Kidney (tissue), 14 donors: ENCODE measurements around the gene FAM151A. TPM values are rescaled to one million over a fixed set of nuclear protein-coding genes. Genes with fewer than 3 reads are reported as not detected.

Source experiments
- DNase-seq, 5 donors: peaks; one replicate each; pipeline ENCODE4 v3.0.0-alpha.2; 2013 to 2020
- FAIRE-seq: peaks from 2 replicates; lab custom pipeline; 2012; peaks lifted over from hg19 to GRCh38; lab: Jason Lieb, UNC
- H3K27ac ChIP-seq, 2 donors: one replicate each; pipeline ENCODE4 v1.7.0; 2013; ENCODE audit warnings: low read depth in 2 of 2, low read length in 2 of 2, inconsistent platforms in 1 of 2
- H3K27me3 ChIP-seq: one replicate; pipeline ENCODE4 v1.7.1; 2013; ENCODE audit warnings: low read length, inconsistent platforms; ENCODE audit not compliant: control insufficient read depth, insufficient read depth
- H3K36me3 ChIP-seq, 3 donors: one replicate each; pipeline versions ENCODE4 v1.7.0 to v1.7.1; 2013; ENCODE audit warnings: low read length in 3 of 3, control low read depth in 1 of 3, inconsistent platforms in 1 of 3; ENCODE audit not compliant: insufficient read depth in 3 of 3, control insufficient read depth in 2 of 3
- H3K4me1 ChIP-seq, 3 donors: one replicate each; pipeline versions ENCODE4 v1.7.0 to v1.7.1; 2013; ENCODE audit warnings: low read length in 3 of 3, inconsistent platforms in 1 of 3, low read depth in 1 of 3; ENCODE audit not compliant: control insufficient read depth in 2 of 3, insufficient read depth in 2 of 3
- H3K4me3 ChIP-seq, 3 donors: one replicate each; pipeline versions ENCODE4 v1.7.0 to v1.8.1; 2013; ENCODE audit warnings: low read length in 3 of 3, control low read depth in 1 of 3, inconsistent platforms in 1 of 3
- H3K9ac ChIP-seq, 3 donors: one replicate each; pipeline versions ENCODE4 v1.7.0 to v1.7.1; 2013; ENCODE audit warnings: low read length in 3 of 3, control low read depth in 1 of 3, inconsistent platforms in 1 of 3
- H3K9me3 ChIP-seq, 3 donors: one replicate each; pipeline versions ENCODE4 v1.7.0 to v1.7.1; 2013; ENCODE audit warnings: low read length in 3 of 3, control low read depth in 1 of 3, inconsistent platforms in 1 of 3; ENCODE audit not compliant: control insufficient read depth in 2 of 3, insufficient read depth in 1 of 3
- CTCF ChIP-seq: IDR thresholded peaks from 3 replicates; pipeline ENCODE4 v1.5.1; 2012; ENCODE audit warnings: mild to moderate bottlenecking, moderate library complexity, borderline replicate concordance; ENCODE audit not compliant: insufficient read depth; ENCODE audit errors: extremely low read depth
- intact Hi-C: fragments of 100-400 bp; cut with DNase I; formaldehyde crosslinking; loops from one replicate; pipeline ENCODE4 v1.11.1; 2022
- polyA plus RNA-seq: library from polyadenylated mRNA; stranded (reverse); fragments of 350-450 nt; fragmentation: Illumina TruSeq; extraction: RNeasy Lipid Tissue Mini Kit (QIAGEN cat#74804); gene quantifications from one replicate; pipeline ENCODE4 v1.2.3, GENCODE V29; 2014; ENCODE audit warnings: low read depth, low replicate concordance; ENCODE audit not compliant: insufficient read depth
- total RNA-seq: library from RNA; stranded (reverse); fragmentation: NEBNext Ultra II Directional; extraction: Animal tissue kit (Norgen Biotek cat#: 25700); gene quantifications from one replicate; pipeline ENCODE4 v1.2.1, GENCODE V29; 2021
- donor health status: control.
- donor health status: control.
- donor health status: control.
- donor health status: control.
- donor health status: control.
- donor health status: DM: yes; HTN: yes; CAD: no.
- donor health status: Normal renal cell carcinoma (clear cell type).

Gene FAM151A
- total and polyA plus RNA-seq, 2 donors from 2014 or later = 237 TPM; not detected in 1

- Histone ChIP-seq H3K4me3 (no peak overlapping the region), H3K9ac (no peak overlapping the region), H3K27me3 (no peaks in the 10 kb centered on the region), H3K27ac (no peak overlapping the region), H3K9me3 (no peaks in the 10 kb centered on the region), H3K4me1 (peaks cover 0 to 8% (median 6%) of the 10 kb centered on the region in 3 donors), H3K36me3 (peaks cover 0 to 8% (median 0%) of the 10 kb centered on the region in 3 donors)
- intact Hi-C loops = no loop called here
- FAIRE-seq (no peak), DNase-seq (peak in 1 of 5 donors; percentile 56)
- no peak for TF ChIP-seq CTCF
Observed at GRCh38 chr1:54615531-54616279, 7.6 kb downstream of the FAM151A start.

- H3K27me3 ChIP-seq = no peaks in the 10 kb centered on the region
- peaks cover 0 to 17% (median 0%) of the 10 kb centered on the region in 3 donors for H3K36me3 ChIP-seq
- no peaks in the 10 kb centered on the region for H3K9me3 ChIP-seq
- H3K9ac ChIP-seq = no peak overlapping the region
- TF ChIP-seq CTCF = no peak
- H3K27ac ChIP-seq = no peak overlapping the region
- intact Hi-C loops = no loop called here
- H3K4me1 ChIP-seq = peaks cover 0 to 5% (median 5%) of the 10 kb centered on the region in 3 donors
- DNase-seq = peak in 1 of 5 donors; percentile 57
- FAIRE-seq = no peak
- no peak overlapping the region for H3K4me3 ChIP-seq
Observed at GRCh38 chr1:54614563-54614962, 8.8 kb downstream of the FAM151A start.

- TF ChIP-seq CTCF = no peak
- Histone ChIP-seq H3K4me3 (no peak overlapping the region), H3K36me3 (peaks cover 0 to 18% (median 0%) of the 10 kb centered on the region in 3 donors), H3K9ac (no peak overlapping the region), H3K27ac (no peak overlapping the region), H3K4me1 (peaks cover 0 to 4% (median 0%) of the 10 kb centered on the region in 3 donors), H3K27me3 (no peaks in the 10 kb centered on the region), H3K9me3 (no peaks in the 10 kb centered on the region)
- DNase-seq (peak in 1 of 5 donors; percentile 6), FAIRE-seq (no peak)
- intact Hi-C loops = no loop called here
Observed at GRCh38 chr1:54614024-54614423, 9.3 kb downstream of the FAM151A start.
